Neural progenitor cell (in vitro differentiated cells): ENCODE data around the gene LRRC7.

Experiments
- CTCF ChIP-seq: fragments of 200-600 bp; sonication (generic); IDR thresholded peaks from 2 replicates; pipeline ENCODE4 v1.5.1; 2017; ENCODE audit warnings: antibody characterized with exemption, mild to moderate bottlenecking
- EZH2phosphoT487 ChIP-seq: fragments of 200-600 bp; sonication (generic); IDR thresholded peaks from 2 replicates; pipeline ENCODE4 v1.6.1; 2017; ENCODE audit warnings: antibody characterized with exemption

- TF ChIP-seq CTCF (no peak), EZH2phosphoT487 (no peak)
Measured at GRCh38 chr1:69743146-69743545, 175.4 kb downstream of the LRRC7 start.
